Airway epithelial cell (primary cell): ENCODE data around the gene RTF1. TPM values are rescaled to one million over a fixed set of nuclear protein-coding genes. Genes with fewer than 3 reads are reported as not detected.

ENCODE experiments used
- total RNA-seq: library from RNA; depleted of rRNA; stranded (reverse); fragments of >200 nt; gene quantifications from 2 replicates; pipeline ENCODE4 v1.2.3, GENCODE V29; 2015

The RTF1 gene
- 12.5 and 21.2 TPM in 2 replicates for total RNA-seq

DNA sequence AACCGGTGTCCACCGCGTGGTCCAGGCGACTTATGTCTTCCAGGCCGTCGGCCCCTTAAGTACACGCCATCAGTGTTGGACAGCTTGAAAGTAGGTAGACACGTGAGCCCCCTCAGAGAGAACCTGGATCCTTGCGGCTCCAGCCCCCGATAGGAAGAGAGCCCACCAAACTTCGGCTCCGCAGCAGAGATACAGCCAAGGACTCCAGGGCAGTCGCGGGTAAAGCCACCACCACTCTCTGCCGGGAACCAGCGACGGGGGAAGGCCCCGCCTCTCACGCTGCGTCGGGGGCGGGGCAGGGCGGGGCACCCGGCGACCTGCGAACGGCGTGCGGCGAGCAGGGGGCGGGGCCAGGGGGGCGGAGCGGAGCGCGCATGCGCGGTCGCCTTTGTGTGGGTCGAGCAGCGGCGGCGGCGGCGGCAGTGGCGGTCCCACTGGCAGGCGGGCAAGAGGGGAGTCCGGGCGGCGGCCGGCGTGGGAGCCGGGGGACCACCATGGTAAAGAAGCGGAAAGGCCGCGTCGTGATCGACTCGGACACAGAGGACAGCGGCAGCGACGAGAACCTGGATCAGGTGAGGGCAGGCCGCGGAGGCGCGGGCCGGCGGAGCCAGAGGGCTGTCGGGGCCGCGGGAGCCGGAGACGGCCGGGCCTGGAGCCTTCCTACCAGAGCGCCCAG lies at the start of gene RTF1:
Gene RTF1 (plus strand): TSS at position 354 of the 676 bp plus-strand sequence. CDS start 21 bp downstream, at position 375.

GRCh38 chr15:41493205-41493901 lies 76.5 kb downstream of the RTF1 start, which contains the start of gene ITPKA:
TSS of gene ITPKA (plus strand) at chr15:41493874. CDS start at chr15:41493928, 54 bp downstream.

GRCh38 chr15:41513506-41514227 lies 96.8 kb downstream of the RTF1 start, which contains the start of gene LTK:
TSS of gene LTK (minus strand) at chr15:41513827. CDS start at chr15:41513709, 118 bp downstream.

Other genes starting within 250 kb of the RTF1 start
- gene EXD1, start 186.3 kb upstream of the RTF1 start, total RNA-seq = 0.28 TPM in 1 of 2 replicates, not detected in the other
- gene CHP1, start 185.8 kb upstream of the RTF1 start, total RNA-seq = 103 and 137 TPM in 2 replicates
- gene OIP5, start 84.5 kb upstream of the RTF1 start, total RNA-seq = 13.7 and 15.5 TPM in 2 replicates
- gene NUSAP1, start 84.2 kb upstream of the RTF1 start, total RNA-seq = 54.1 and 56.6 TPM in 2 replicates
- 28.6 and 33.7 TPM in 2 replicates for gene NDUFAF1, start 14.6 kb upstream of the RTF1 start, total RNA-seq
- gene ITPKA, start 76.8 kb downstream of the RTF1 start, total RNA-seq = 2.0 and 3.3 TPM in 2 replicates
- 0.05 and 0.35 TPM in 2 replicates for gene LTK, start 96.7 kb downstream of the RTF1 start, total RNA-seq
- gene RPAP1, start 127.2 kb downstream of the RTF1 start, total RNA-seq = 26.0 and 41.4 TPM in 2 replicates
- 5.7 and 11.5 TPM in 2 replicates for gene TYRO3, start 142.1 kb downstream of the RTF1 start, total RNA-seq
- 8.7 and 12.4 TPM in 2 replicates for gene MGA, start 243.3 kb downstream of the RTF1 start, total RNA-seq